ENCODE results near the gene DUSP15.
"Not testable (repeated sequence)": the region's sequence is repeated elsewhere in the genome, so short reads cannot be mapped to it uniquely, and the experiment has no call there.

The DUSP15 gene

GRCh38 chr20:31837896-31838397, 32.4 kb downstream of the DUSP15 start:
- DNase-seq = no peak

DNA sequence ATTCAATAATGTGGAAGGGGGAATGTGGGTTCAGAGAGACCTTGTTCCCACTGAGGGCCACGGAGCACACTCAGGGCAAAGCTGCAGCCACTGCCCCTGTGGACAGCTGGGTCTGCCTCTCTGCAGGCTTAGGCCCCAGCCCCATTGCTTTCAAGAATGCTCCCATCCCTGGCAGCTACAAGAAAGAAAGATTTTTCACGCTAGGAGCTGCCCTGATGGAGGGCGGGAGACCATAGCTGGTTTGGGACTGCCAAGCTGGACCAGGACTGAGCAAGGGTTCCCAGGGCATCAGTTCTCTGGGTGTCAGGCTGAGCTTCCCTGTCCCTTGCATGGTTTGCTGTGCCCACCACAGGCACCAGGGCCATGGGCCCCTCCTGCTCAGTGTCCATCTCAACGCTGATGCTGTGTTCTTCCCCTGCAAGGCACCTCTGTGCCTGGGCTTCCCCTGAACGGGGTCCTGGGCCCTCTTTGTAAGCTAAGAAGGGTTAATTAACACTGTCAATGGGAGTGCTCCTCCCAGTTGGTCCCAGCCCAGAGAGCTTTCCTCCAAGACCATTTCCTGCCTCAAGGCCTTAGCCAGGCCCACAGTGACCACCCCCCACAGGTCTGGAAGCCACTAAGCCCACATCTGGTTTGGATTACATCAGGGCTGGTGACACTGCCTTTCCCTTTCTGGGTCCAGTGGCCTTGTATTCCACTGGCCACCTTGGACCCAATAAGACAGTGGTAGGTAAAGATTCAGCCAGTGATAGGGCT, 33.3 kb downstream of the DUSP15 start:
- DNase-seq = no peak

DNA sequence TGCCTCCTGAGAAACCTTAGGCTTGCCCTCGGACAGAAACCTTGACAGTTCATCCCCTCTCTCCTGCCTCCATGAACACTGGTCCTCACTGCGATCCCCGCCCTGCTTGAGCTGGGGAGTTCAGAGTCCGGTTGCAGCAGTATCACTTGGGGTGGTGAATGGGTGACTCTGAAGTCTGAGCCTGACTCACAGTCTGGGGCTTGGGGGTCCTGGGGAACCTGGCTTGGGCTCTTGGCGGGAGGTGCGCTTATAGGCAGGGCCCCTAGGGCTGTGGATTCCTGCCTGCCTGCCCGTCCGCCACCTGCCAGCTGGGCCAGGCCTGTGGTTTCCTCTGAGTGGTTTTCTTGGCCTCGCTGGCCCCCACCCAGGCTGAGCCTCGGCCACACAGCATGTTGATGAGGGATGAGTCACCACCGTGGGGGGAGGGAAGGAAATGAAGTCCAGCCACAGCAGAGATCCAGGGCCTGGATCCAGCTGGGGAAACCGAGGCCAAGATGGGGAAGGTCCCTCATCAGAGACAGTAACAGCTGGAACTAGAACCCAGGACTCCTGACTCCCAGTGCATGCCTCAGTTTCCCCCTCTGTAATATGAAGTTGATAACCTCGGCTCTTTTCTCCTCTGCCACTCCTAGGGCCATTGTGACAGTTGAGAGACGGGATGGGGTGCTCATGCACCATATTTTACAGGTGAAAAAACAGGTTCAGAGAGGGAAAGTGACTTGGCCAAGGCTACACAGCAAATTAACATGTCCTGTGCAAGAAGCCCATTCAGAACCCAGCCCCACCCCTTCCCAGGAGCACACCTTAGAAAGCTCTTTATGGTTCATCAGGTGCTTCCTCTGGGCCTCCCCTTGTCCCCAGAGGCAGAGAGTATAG, 34.1 kb downstream of the DUSP15 start:
- DNase-seq = peak; percentile 54

GRCh38 chr20:31835554-31835953, 34.8 kb downstream of the DUSP15 start:
- DNase-seq = no peak

GRCh38 chr20:31833931-31834521, 36.3 kb downstream of the DUSP15 start:
- no peak for DNase-seq

- peak; percentile 78 for DNase-seq
Observed at GRCh38 chr20:31833130-31833930, 37.0 kb downstream of the DUSP15 start.

DNA sequence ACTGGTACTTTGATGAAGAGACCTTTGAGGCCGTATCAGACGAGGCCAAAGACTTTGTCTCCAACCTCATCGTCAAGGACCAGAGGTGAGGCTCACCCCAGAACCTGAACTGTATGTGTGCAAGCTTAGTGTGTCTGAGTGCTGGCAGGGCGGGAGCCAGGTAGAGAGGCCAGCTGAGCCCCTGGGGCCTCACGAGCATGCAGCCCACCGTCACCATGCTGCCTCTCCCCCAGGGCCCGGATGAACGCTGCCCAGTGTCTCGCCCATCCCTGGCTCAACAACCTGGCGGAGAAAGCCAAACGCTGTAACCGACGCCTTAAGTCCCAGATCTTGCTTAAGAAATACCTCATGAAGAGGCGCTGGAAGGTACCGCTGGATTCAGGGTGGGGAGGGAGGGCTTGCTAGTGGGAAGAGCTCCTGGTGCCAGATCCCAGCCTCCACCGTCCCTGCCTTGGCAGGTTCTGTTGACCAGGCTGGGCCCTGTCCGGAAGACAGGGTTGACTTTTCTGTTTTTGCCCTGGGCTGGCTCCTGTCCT, 38.5 kb downstream of the DUSP15 start:
- no peak for DNase-seq

- no peak for DNase-seq
Observed at GRCh38 chr20:31831211-31831610, 39.1 kb downstream of the DUSP15 start.

GRCh38 chr20:31830406-31830981, 39.8 kb downstream of the DUSP15 start:
- DNase-seq = no peak

DNA sequence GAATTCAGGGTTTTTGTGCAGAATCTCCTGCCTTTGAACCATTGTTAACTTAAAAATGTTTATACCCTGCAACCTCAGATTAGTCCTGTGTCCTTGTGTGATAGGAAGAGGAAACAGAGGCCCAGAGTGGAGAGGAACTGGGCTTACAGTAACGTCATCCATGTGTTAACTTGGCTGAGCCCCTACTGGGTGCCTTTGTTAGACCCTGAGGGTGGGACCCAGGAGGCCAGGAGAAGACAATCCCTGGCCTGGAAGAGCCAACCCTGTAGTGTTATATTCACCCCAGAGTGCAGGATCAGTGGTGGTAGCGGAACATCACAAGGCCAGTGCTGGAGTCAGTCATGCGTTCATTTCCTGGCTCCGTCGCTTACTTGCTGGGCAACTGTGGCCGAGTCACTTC, 40.6 kb downstream of the DUSP15 start:
- DNase-seq = no peak

DNA sequence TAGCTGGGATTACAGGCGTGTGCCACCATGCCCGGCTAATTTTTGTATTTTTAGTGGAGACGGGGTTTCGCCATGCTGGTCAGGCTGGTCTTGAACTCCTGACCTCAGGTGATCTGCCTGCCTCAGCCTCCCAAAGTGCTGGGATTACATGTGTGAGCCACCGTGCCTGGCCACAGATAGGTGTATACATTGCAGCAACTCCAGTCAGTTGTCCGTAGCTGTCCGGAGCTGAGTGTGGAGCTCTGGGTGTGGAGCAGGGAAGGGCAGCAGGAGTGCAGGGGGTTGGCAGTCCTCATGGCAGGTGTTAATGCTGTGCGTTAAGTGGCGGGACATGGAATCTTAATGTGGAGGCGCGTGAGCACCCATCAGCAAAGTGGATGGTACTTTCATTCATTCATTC, 42.3 kb downstream of the DUSP15 start:
- DNase-seq = not testable (repeated sequence)

GRCh38 chr20:31827059-31827458, 43.3 kb downstream of the DUSP15 start:
- no peak for DNase-seq

GRCh38 chr20:31826074-31826473, 44.3 kb downstream of the DUSP15 start:
- no peak for DNase-seq

DNA sequence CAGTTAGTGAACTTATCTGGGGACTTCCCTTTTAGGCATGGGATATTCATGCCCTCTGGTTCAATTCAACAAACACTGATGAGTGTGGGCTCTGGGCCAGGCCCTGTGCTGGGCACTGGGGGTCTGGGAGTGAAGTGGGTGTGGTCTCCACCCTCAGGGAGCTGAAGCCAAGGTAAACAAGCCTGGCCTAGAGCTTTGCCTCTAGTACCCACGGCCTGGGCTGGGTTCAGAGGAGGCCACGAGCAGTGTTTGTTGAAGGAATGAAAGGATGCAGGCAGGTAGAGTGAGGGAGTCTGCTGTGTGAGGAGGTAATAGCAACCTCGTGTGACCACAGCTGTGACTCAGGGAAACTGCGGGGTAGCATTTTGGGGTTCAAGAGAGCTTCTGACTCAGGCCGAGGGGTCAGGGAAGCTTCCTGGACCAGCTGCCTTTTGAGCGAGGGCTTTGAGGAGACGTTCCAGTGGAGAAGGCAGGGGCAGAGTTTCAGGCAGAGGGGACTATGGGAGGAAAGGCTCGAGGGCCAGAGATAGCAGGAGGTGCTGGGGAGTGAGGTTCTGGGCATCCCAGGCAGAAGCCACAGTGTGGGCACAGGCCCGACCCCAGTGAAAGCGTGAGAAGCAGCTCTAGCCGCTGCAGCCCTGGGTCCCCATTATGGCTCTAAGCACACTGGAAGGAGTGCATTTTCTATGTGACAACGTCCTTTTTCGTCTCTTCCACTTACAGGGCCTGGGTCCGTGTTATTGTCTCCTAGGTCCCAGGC, 45.6 kb downstream of the DUSP15 start:
- DNase-seq = no peak

DNA sequence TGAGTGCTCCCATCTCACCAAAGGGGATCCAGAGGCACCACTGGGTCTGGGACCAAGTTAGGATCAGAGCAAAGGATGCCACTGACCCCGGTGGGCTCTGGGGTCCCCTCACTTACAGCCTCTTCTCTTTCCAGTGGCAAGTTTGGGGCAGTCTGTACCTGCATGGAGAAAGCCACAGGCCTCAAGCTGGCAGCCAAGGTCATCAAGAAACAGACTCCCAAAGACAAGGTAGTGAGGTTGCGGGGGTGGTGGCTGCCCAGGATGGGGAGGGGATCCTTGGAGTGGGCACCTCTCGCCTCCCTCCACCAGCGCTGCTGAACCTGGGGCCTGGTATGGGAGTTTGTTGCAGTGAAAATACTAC, 46.2 kb downstream of the DUSP15 start:
- DNase-seq = no peak

- no peak for DNase-seq
Observed at GRCh38 chr20:31823360-31824124, 46.8 kb downstream of the DUSP15 start.

- peak; percentile 82 for DNase-seq
Observed at GRCh38 chr20:31822421-31823330, 47.7 kb downstream of the DUSP15 start.

DNA sequence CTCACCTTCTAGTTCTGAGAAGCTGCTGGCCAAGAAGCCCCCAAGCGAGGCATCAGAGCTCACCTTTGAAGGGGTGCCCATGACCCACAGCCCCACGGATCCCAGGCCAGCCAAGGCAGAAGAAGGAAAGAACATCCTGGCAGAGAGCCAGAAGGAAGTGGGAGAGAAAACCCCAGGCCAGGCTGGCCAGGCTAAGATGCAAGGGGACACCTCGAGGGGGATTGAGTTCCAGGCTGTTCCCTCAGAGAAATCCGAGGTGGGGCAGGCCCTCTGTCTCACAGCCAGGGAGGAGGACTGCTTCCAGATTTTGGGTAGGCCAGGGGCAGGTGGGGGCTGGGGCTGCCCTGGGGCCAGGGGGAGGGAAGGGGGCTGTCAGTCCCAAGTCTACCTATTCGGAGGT, 48.9 kb downstream of the DUSP15 start:
- DNase-seq = no peak

DNA sequence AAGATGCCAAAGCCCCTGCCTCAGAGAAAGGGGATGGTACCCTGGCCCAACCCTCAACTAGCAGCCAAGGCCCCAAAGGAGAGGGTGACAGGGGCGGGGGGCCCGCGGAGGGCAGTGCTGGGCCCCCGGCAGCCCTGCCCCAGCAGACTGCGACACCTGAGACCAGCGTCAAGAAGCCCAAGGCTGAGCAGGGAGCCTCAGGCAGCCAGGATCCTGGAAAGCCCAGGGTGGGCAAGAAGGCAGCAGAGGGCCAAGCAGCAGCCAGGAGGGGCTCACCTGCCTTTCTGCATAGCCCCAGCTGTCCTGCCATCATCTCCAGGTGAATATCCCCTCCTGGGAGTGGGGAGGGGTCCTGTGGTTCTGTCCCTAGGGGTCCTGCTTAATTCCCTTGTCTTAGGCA, 50.1 kb downstream of the DUSP15 start:
- no peak for DNase-seq

Measured in activated CD4-positive, CD25-positive, alpha-beta regulatory T cell treated with anti-CD3 and anti-CD28 coated beads, Interleukin-2, amount 50 U/mL, for 72 hours (primary cell).